HCT116 (cell line): ENCODE data around the gene IMMT. TPM values are rescaled to one million over a fixed set of nuclear protein-coding genes. Genes with fewer than 3 reads are reported as not detected.

Experiments used
- ATAC-seq: fragments of 200-7000 bp; cut with Tn5 transposase; 2 replicates; pipeline ENCODE4 v1.9.1; 2020; ENCODE audit warnings: mild to moderate bottlenecking, moderate library complexity
- BruUV-seq: library from RNA; stranded (reverse); fragments of 400-500 nt; replicated peaks from 2 replicates; lab custom pipeline; 2021; lab: Mats Ljungman, UMichigan
- CTCF ChIA-PET: fragments of 300-600 bp; sonication (Branson Sonifier 250); formaldehyde crosslinking; loops from one replicate; lab custom pipeline; 2021; ENCODE audit warnings: antibody characterized with exemption; lab: Charles Lee
- POLR2A ChIA-PET: fragments of 300-600, 350-600 bp; sonication (Branson Sonifier 250); formaldehyde crosslinking; loops from one replicate; lab custom pipeline; 2021; ENCODE audit warnings: antibody characterized with exemption; lab: Charles Lee
- RAD21 ChIA-PET, 2 experiments: fragments of 300-600 bp; sonication (Branson Sonifier 250); formaldehyde crosslinking; loops; one replicate each; lab custom pipeline; 2023; ENCODE audit warnings: low total read pairs in 2 of 2; ENCODE audit not compliant: uncharacterized antibody in 2 of 2, unreplicated experiment in 2 of 2, low non-redundant PET in 1 of 2; lab: Charles Lee
- DNase-seq: peaks from one replicate; pipeline ENCODE4 v3.0.0-alpha.2; 2010; ENCODE audit warnings: low read depth, low spot score
- H2AFZ ChIP-seq: fragments of 200-600 bp; shearing (Covaris generic), sonication (generic); 2 replicates; pipeline ENCODE4 v1.6.1; 2017; ENCODE audit warnings: low read depth, mixed run types, mixed read lengths, antibody characterized with exemption, low read length; ENCODE audit not compliant: poor library complexity, severe bottlenecking
- H3K27ac ChIP-seq: 2 replicates; pipeline ENCODE4 v1.5.1; 2012; ENCODE audit warnings: low read depth, low read length
- H3K27me3 ChIP-seq: fragments of 200-600 bp; sonication (generic); 2 replicates; pipeline ENCODE4 v1.6.1; 2016; ENCODE audit warnings: mixed run types, low read length, mixed read lengths; ENCODE audit not compliant: insufficient read depth
- H3K36me3 ChIP-seq, 2 experiments: fragments of 200-500 bp in 1 of 2; fragments of 200-600 bp in 1 of 2; sonication (Bioruptor generic) in 1 of 2; sonication (generic) in 1 of 2; 2 replicates each; pipeline versions ENCODE4 v1.5.1 to v1.6.1; 2014 to 2016; ENCODE audit warnings: low read length in 2 of 2, inconsistent platforms in 1 of 2, mixed read lengths in 1 of 2, mixed run types in 1 of 2; ENCODE audit not compliant: insufficient read depth in 2 of 2, control insufficient read depth in 1 of 2
- H3K4me1 ChIP-seq, 2 experiments: fragments of 200-600 bp in 1 of 2; sonication (generic) in 1 of 2; 2 replicates each; pipeline versions ENCODE4 v1.5.1 to v1.6.1; 2012 to 2017; ENCODE audit warnings: low read length in 2 of 2, inconsistent platforms in 1 of 2, mild to moderate bottlenecking in 1 of 2, mixed read lengths in 1 of 2, mixed run types in 1 of 2, moderate library complexity in 1 of 2; ENCODE audit not compliant: insufficient read depth in 2 of 2, control insufficient read depth in 1 of 2
- H3K4me2 ChIP-seq: fragments of 200-600 bp; sonication (generic); 2 replicates; pipeline ENCODE4 v1.6.1; 2017; ENCODE audit warnings: mixed run types, low read length, mixed read lengths
- H3K4me3 ChIP-seq, 2 experiments: fragments of 200-600 bp in 1 of 2; sonication (generic) in 1 of 2; replicated peaks in 1 of 2; 2 replicates each; pipeline ENCODE4 v1.5.1; 2011 to 2016; ENCODE audit warnings: low read length in 2 of 2, control low read depth in 1 of 2, low read depth in 1 of 2, mild to moderate bottlenecking in 1 of 2, mixed read lengths in 1 of 2, mixed run types in 1 of 2
- H3K79me2 ChIP-seq: fragments of 200-600 bp; sonication (generic); 2 replicates; pipeline ENCODE4 v1.6.1; 2017; ENCODE audit warnings: mild to moderate bottlenecking, mixed run types, low read length, moderate library complexity, mixed read lengths; ENCODE audit not compliant: insufficient read depth
- H3K9ac ChIP-seq: fragments of 200-600 bp; sonication (generic); 2 replicates; pipeline ENCODE4 v1.6.1; 2016; ENCODE audit warnings: low read length, mixed read lengths
- H3K9me2 ChIP-seq: fragments of 200-600 bp; sonication (generic), shearing (Covaris generic); 2 replicates; pipeline ENCODE4 v1.6.1; 2017; ENCODE audit warnings: mixed run types, mild to moderate bottlenecking, moderate library complexity; ENCODE audit not compliant: insufficient read depth
- H3K9me3 ChIP-seq, 2 experiments: fragments of 200-500 bp in 1 of 2; fragments of 200-600 bp in 1 of 2; sonication (Bioruptor generic) in 1 of 2; sonication (generic) in 1 of 2; 2 replicates each; pipeline ENCODE4 v1.6.1; 2014 to 2017; ENCODE audit warnings: low read length in 2 of 2, mixed read lengths in 2 of 2, inconsistent platforms in 1 of 2, low read depth in 1 of 2, mild to moderate bottlenecking in 1 of 2, mixed run types in 1 of 2, moderate library complexity in 1 of 2; ENCODE audit not compliant: control insufficient read depth in 1 of 2, insufficient read depth in 1 of 2
- H4K20me1 ChIP-seq: fragments of 200-600 bp; sonication (generic), shearing (Covaris generic); 2 replicates; pipeline ENCODE4 v1.6.1; 2017; ENCODE audit warnings: mixed run types, mild to moderate bottlenecking, moderate library complexity; ENCODE audit not compliant: insufficient read depth
- REST ChIP-seq: IDR thresholded peaks from 2 replicates; pipeline ENCODE4 v1.6.1; 2012; ENCODE audit warnings: low read depth
- SRF ChIP-seq: IDR thresholded peaks from 2 replicates; pipeline ENCODE4 v1.6.1; 2012; ENCODE audit warnings: low read depth
- TCF7L2 ChIP-seq: IDR thresholded peaks from 2 replicates; pipeline ENCODE4 v1.7.0; 2011; ENCODE audit warnings: borderline replicate concordance, inconsistent platforms; ENCODE audit not compliant: insufficient read depth, insufficient read length; ENCODE audit errors: extremely low read depth
- ZFX ChIP-seq: fragments of 450-650 bp; IDR thresholded peaks from 2 replicates; pipeline ENCODE4 v1.6.1; 2017
- intact Hi-C: fragments of 100-400 bp; cut with micrococcal nuclease; formaldehyde crosslinking; loops from 2 replicates; pipeline ENCODE4 v1.10.0; 2022
- total RNA-seq: library from RNA; stranded (reverse); gene quantifications from one replicate; pipeline ENCODE4 v1.2.1, GENCODE V29; 2021; ENCODE audit not compliant: unreplicated experiment
- TF ChIP-seq, protein P1 (sequence below): IDR thresholded peaks from 2 replicates; pipeline ENCODE4 v1.6.1; 2011; ENCODE audit warnings: mild to moderate bottlenecking, low read length, moderate library complexity; ENCODE audit not compliant: insufficient replicate concordance; ENCODE audit errors: extremely low read depth
- TF ChIP-seq, protein P2 (sequence below): IDR thresholded peaks from 2 replicates; pipeline ENCODE4 v1.6.1; 2012

IMMT gene
- total RNA-seq, 1 experiment from 2014 or later = 125 TPM

GRCh38 chr2:86135653-86136052 lies 59.6 kb downstream of the IMMT start:
- peaks cover 65 to 77% of the 10 kb centered on the region in 2 experiments for H3K36me3 ChIP-seq
- no peak overlapping the region for H3K4me3 ChIP-seq
- H3K9ac ChIP-seq = no peak overlapping the region
- no peaks in the 10 kb centered on the region for H3K4me1 ChIP-seq
- H3K9me3 ChIP-seq = no peaks in the 10 kb centered on the region
- H4K20me1 ChIP-seq = no peaks in the 10 kb centered on the region
- CTCF ChIA-PET = no interaction called here
- ATAC-seq (no peak), DNase-seq (no peak)
- no peak overlapping the region for H3K4me2 ChIP-seq
- no peak for TF ChIP-seq TCF7L2
- TF ChIP-seq, protein P1, sequence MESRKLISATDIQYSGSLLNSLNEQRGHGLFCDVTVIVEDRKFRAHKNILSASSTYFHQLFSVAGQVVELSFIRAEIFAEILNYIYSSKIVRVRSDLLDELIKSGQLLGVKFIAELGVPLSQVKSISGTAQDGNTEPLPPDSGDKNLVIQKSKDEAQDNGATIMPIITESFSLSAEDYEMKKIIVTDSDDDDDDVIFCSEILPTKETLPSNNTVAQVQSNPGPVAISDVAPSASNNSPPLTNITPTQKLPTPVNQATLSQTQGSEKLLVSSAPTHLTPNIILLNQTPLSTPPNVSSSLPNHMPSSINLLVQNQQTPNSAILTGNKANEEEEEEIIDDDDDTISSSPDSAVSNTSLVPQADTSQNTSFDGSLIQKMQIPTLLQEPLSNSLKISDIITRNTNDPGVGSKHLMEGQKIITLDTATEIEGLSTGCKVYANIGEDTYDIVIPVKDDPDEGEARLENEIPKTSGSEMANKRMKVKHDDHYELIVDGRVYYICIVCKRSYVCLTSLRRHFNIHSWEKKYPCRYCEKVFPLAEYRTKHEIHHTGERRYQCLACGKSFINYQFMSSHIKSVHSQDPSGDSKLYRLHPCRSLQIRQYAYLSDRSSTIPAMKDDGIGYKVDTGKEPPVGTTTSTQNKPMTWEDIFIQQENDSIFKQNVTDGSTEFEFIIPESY = no peak
- no peak for TF ChIP-seq SRF
- TF ChIP-seq REST = no peak
- TF ChIP-seq, protein P2, sequence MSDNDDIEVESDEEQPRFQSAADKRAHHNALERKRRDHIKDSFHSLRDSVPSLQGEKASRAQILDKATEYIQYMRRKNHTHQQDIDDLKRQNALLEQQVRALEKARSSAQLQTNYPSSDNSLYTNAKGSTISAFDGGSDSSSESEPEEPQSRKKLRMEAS = no peak
- no peak for TF ChIP-seq ZFX
- H2AFZ ChIP-seq = no peak overlapping the region
- POLR2A ChIA-PET = no interaction called here
- intact Hi-C loops = no loop called here
- no TSS peak for BruUV-seq
- RAD21 ChIA-PET = no interaction called here
- no peaks in the 10 kb centered on the region for H3K79me2 ChIP-seq
- H3K27me3 ChIP-seq = no peaks in the 10 kb centered on the region
- no peaks in the 10 kb centered on the region for H3K9me2 ChIP-seq
- no peak overlapping the region for H3K27ac ChIP-seq
